Measurements from ENCODE around the gene CEP152.
A peak's percentile ranks its signal among the peaks of the same experiment; 100 is the strongest.

GRCh38 chr15:48800811-48801455, 9.9 kb downstream of the CEP152 start:
- TF ChIP-seq, protein P1, sequence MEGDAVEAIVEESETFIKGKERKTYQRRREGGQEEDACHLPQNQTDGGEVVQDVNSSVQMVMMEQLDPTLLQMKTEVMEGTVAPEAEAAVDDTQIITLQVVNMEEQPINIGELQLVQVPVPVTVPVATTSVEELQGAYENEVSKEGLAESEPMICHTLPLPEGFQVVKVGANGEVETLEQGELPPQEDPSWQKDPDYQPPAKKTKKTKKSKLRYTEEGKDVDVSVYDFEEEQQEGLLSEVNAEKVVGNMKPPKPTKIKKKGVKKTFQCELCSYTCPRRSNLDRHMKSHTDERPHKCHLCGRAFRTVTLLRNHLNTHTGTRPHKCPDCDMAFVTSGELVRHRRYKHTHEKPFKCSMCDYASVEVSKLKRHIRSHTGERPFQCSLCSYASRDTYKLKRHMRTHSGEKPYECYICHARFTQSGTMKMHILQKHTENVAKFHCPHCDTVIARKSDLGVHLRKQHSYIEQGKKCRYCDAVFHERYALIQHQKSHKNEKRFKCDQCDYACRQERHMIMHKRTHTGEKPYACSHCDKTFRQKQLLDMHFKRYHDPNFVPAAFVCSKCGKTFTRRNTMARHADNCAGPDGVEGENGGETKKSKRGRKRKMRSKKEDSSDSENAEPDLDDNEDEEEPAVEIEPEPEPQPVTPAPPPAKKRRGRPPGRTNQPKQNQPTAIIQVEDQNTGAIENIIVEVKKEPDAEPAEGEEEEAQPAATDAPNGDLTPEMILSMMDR (IDR thresholded peaks at IDR 0.05): peak; percentile 50 to 62 (median 60)
- TF ChIP-seq POLR2A (IDR thresholded peaks at IDR 0.05): no peak

All from right lobe of liver (tissue), 4 donors.